HK-2 (cell line): ENCODE results near the gene MEF2B.
A peak's percentile ranks its signal among the peaks of the same experiment; 100 is the strongest.
"Not testable (repeated sequence)": the region's sequence is repeated elsewhere in the genome, so short reads cannot be mapped to it uniquely, and the experiment has no call there.

Source experiments
- DNase-seq: peaks from one replicate; pipeline ENCODE4 v3.0.0-alpha.2; 2018; ENCODE audit not compliant: unreplicated experiment

Gene MEF2B

DNA sequence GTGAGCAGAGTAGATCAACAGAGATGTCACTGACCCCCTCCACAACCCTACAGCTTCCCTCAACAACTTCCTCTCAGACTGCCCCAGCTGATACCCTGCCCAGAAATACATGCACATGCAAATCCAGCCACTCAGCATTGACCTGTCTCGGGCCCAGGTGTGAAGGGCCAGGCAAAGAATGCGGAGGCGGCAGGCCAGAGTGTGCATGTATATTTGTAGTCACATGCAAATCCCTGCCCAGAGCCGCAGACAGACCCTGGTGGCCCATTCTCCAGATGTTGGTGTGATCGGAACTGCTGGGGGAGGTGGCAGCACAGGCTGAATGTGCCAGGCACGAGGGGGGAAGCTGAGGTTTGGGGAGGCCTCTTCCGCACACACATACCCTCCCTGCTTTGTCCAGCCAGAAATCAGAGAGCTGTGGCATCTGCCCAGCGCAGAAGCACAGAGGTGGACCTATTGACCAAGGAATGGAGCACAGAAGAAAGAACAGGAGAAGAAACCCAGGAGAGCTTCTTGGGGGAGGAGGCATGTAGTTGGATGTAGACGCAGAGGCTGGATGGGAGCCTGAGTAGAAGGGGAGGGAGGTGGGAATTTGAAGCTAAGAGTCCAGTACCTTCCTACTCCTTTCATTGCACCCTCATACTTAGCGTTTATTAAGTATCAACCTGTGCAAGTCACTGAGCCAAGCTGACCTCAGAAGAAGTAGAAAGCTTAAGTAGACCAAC, 14.4 kb downstream of the MEF2B start:
- DNase-seq = no peak

DNA sequence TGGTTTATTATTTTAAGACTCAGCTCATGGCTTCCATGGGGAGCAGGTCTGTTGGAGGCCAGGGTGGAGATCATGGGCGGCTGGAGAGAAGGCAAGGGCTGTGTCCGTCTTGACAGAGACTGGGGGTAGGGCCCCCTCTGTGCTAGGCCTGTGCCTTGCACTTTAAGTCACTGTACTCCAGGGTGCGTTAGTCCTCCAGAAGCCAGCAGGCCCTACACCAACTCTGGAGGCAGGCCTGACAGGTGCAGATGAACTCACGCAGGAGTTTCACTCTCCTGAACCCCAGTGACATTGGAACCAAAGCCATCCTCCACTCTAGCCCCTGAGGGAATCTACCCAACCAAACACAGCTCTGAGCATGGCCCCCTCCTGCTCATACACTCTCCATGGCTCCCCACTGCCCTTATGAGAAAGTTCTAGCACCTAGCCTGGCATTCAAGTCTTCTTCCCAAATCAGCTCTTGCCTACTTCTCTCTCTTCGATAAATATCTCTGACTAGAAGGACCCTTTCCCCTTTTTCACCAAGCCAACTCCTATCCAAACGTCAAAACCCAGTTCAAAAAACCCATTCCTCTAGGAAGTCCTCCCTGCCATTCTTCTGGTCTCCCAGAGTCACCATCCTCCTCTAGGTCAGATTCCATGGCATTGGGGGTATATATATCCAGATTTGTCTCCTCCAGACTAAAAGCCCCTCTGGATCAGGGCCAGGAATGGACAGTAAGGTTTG, 15.1 kb downstream of the MEF2B start:
- no peak for DNase-seq

DNA sequence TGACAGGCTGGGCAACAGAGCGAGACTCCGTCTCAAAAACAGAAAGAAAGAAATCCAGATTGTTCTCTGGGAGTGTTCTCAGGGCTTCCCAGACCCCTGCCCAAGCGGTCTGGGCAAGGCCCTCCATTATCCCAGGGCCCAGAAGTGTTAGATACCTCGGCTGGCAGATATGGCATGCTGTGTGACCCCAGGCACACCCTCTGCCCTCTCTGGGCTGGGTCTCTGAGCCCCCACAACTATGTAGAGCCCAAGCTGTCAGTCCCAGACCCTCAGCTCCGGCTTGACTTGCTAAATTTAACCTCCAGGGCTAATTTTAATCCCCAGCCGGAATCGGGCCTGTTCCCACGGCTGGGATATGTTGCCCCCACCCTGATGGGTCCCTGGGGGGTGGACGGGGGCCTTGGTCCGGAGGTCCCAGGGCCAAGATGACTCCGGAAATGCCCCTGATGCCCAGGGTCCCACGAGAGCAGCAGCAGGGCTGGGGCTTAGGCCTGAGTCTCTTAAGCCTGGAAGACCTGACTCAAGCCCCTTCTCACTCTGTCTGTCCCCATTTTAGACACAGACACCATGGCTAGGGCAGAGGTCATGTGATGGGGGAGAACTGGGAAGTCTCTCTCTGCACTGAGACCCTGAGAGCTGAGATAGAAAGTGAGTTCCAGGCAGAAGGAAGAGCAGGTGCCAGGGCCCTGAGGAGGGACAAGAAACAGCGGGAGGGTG, 17.2 kb downstream of the MEF2B start:
- no peak for DNase-seq

DNA sequence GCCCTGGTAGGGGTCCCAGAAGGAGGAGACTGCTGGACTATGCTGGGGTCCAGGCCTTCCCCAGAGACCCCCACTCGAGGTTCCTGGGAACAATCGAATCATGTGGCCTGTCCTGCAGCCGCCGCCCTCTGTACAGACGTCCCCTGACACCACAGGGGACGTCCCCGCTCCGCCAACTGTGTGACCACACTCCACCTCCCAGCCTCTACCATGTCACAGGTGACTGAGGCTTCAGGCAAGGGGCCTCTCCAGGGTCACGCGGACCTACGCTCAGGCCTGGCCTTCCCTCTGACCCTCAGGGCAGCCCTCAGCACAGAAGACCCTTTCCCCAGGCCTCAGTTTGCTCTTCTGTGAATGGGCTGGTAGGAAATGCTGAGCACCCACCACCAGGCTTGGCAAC, 18.6 kb downstream of the MEF2B start:
- DNase-seq = no peak

DNA sequence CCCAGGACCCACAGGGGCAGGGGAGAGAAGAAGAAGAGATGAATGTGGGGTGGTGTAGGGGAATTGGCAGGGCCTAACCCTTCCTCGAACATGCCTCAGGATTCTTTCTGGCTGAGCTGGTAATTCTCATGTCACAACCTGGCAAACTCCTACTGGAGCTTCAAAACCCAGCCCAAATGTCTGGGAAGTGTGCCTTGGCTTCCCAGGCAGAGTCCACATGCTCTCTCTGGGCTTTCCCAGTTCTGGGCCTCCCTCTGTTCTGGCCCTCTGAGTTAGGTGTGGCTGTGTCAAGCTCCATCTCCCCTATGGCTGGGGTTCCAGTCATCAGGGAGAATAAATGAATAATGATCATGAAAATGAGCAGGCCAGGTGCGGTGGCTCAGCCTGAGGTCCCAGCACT, 20.6 kb downstream of the MEF2B start:
- DNase-seq = no peak

DNA sequence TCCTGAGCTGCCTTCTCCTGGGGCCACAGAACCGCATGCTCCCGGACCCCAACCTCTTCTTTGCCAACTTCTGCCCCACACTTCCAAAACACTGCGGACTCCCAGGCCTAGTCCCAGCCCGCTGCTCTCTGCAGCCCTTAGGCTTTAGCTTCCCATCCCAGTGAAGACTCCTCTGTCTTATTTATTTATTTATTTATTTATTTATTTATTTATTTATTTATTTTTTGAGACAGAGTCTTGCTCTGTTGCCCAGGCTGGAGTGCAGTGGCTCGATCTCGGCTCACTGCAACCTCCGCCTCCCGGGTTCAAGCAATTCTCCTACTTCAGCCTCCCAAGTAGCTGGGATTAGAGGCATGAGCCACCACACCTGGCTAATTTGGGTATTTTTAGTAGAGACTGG, 21.6 kb downstream of the MEF2B start:
- DNase-seq = not testable (repeated sequence)

DNA sequence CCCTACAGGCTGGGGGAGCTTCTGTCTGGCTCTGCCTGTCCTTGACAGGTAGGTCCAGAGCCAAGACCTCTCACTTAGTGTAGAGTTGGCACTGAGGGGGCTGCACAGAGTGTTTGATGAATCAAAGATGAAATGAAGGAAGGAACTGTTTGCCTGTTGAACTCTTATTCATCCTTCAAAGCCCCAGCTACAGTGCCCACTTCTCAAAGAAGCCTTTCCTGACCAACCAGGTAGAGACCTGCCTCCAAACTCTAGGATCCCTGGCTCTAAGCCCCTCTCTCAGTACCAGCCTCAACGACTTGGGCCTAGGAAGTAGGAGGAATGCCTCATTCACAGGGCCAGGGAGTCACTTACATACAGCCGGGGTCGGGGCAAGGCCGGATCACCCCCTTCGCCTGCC, 22.7 kb downstream of the MEF2B start:
- DNase-seq = no peak

DNA sequence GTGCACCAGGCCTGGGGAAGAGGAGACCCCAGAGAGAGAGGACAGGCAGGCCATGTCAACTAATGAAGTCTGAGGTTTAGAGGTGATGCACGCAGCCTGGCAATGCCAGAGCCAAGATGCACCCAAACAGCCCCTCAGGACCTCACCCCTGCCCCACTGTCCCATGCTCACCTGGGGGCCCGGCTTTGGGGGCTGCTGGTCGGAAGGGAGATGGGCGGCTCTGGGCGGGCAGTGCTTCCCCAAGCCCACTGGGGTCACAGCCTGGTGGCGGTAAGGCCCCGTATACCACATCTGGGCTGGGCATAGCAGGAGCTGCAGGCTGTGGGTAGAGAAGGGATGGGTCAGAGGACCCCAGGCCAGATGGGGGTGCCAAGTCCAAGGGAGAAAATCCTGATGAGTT, 23.2 kb downstream of the MEF2B start:
- no peak for DNase-seq

DNA sequence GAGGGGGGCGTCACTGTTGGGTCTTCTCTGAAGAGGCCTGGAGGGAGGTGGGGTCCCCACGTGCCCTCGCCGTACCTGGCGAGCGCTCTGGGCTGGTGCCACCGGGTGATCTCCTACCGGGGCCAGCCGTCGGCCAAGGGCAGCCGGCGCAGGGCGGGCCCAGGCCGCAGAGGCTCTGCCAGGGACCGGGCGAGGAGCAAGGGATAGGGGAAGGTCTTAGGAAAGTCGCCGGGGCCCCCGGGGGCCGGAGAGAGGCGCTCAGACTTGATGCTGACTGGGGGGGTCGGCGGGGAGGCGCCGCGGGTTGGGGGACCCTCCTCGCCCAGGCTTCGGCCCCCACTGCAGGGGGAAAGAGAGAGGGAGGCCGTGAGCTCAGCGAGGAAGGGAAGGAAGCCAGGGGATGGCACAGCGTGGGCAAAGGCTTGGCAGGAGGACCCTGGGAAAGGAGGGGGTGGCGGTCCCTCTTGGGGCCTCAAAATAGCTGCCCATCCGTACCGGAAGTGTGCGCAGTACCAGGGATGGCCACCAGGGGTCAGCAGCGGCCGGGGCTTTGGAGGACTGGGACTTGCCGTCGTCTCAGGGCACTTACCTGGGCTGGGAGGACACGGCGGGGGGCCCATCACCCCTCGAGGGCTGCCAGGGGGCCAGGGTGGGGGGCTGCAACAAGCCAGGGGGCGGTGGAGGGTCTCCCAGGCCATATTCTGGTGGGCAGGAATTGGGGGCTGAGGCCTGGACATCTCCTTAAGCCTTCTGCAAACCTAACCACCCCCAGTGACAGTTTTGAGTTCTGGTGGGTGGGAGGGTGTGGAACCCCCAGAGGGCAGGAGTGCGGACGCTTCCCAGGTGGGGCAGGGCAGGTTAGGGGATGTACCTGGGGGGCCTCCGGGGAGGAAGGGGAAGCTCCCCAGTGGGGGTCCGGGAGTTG, 24.1 kb downstream of the MEF2B start:
- DNase-seq = peak; percentile 91

DNA sequence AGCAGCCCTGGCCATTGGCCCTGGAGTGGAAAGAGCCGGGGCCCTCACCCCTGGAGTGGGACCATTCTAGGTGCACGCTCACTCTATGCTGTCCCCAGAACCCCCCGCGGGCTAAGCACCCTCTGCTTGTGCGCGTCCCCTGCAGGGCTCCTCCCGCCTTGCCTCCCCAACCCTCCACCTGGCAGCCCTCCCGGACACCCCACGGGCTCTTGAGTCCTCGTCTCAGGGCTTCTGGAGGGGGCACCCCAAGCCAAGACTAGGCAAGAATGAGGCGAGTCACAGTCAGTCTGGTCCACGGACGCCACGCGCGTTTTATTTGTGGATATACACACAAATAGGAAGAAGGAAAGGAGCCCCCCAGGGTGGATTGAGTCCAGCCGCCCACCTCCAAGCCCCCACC, 24.8 kb downstream of the MEF2B start:
- DNase-seq = no peak

DNA sequence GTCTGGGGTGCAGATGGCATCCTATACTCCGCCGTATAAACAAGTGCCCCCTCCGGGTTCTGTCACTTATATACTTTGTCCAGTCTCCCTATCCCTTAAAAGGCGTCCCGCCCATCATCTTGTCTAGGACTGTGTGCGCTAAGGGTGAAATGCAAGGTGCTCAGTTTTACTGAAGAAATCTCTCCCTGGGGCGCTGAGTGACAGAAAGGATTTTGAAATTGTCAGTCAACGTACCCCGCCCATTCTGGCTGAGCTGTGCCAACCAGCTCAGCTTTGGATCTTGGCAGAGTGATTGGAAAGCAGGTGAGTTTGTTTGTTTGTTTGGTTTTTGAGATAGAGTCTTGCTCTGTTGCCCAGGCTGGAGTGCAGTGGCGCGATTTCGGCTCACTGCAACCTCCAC, 27.7 kb downstream of the MEF2B start:
- no peak for DNase-seq

DNA sequence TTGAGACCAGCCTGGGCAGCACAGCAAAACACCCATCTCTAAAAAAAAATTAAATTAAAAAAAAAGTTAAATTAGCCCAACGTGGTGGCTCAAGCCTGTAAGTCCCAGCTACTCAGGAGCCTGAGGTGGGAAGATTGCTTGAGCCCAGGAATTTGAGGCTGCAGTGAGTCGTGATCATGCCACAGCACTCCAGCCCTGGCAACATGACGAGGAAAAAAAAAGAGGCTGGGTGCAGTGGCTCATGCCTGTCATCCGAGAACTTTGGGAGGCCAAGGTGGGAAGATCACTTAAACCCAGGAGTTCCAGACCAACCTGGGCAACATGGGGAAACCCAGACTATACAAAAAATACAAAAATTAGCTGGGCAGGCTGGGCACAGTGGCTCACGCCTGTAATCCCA, 29.6 kb downstream of the MEF2B start:
- DNase-seq = no peak

DNA sequence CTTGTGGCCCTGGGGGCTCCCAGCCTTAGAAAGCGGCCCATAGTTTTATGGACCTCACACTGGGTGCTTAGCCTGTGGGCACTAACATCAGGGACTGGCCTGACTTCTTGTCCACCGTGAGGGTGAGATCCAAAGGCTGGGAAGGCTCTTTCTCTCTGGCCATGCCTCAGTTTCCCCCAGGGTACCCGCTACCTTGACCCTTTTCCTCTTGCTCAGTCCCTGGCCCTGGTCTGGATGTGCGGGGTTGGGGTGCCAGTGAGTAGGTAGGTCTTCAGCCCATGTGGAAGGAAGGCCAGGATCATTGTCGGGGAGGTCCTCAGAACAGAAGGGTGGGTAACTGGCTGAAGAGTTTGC, 30.2 kb downstream of the MEF2B start:
- DNase-seq = no peak

DNA sequence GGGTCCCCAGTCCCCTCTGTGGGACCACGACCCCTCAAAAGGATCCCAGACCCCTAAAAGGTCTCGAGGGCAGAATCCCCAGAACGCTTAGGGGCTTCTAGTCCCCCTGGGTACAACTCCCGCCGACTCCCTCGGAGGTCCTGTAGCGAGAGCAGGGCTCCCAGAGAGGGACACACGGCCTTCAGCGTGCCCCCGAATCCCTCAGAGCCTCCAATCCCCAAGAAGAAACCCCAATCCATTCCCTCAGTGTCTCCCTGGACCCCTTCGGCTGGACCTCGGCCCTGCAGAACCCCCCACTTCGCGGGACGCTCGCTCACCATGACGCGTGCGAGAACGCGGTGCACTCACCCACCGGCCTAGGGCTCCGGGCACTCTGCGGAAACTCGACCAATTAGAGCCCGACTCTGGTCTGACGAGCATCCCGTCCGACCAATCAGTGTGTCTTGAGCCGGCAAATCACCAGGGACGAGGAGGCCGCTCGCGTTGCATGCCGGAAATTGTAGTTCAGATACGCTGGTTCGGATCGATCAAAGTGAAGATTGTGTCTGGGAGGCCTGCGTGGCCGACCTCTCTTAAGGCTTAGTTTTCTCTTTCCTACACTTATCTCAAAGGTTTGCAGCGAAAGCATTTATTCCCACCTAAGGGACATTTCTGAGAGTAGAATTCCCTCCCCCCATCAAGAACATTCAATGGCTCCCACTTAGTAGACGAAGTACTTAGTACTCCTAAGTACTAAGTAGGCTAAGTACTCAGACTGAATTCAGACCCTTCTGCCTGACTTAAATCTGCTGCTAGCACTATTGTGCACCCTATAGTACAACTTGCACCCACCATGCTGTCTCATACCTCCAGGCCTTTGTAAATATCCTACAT, 31.7 kb downstream of the MEF2B start, which contains the start of gene TMEM161A:
Gene TMEM161A (minus strand): TSS at position 370 of the 873 bp plus-strand sequence. CDS start 50 bp downstream, at position 320.
- peak; percentile 98 for DNase-seq

DNA sequence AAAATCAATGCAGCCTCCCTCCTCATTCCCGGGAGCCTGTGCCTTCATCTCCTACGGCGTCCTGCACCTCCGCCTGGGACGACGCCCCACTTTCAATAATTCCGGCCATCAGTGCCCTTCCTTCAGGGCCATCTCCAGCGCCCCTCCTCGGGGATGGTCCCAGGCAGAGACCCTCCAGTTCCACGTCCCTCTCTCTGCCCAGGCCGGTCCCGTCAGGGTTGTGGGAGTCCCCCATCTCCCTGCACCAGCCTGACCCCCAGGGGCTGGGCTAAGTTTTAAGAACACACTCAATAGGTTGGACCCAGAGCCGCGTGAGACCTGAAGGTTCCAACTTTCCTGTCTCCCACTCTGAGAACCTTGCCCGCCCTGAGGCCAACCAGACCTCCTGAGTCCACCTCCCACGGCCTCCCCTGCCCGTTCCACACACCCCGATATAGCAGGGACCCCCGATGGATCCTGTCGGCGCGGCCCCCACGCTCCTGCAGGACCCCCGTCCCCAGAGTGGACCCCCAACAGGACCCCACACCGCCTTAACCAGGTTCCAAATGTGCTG, 32.4 kb downstream of the MEF2B start:
- DNase-seq = no peak

DNA sequence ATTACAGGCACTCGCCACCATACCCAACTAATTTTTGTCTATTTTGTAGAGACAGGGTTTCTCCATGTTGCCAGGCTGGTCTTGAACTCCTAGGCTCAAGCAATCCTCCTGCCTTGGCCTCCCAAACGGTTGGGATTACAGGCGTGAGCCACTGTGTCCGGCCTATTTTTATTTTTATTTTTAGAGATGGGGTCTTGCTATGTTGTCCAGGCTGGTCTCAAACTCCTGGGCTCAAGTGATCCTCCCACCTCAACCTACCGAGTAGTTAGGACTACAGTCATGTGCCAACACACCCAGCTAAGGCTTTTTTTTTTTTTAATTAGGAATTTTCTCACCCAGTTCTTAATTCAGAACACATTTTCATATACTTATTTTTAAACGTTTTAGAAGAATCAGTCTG, 34.4 kb downstream of the MEF2B start:
- DNase-seq = not testable (repeated sequence)

DNA sequence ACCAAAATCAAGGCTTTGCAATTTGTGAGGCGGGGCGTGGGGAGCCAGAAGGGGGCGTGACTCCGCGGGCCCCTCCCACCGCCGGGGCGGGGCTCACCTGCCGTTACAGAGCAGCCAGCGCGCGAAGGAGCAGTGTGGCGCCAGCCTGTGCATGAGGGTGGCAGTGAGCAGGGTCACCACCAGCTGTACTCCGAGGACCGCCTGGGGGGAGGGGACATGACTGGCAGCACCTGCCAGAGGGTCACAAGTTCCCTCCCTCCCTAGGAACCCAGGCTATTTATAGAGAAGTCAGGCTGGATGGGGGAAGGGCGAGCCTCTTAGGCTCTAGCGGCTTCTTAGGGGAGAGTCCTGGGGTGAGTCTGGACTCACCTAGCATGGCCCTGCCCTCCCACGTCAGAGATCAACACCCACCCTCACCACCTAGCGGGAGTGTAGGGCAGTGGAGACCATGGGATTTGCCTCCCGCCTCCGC, 35.3 kb downstream of the MEF2B start:
- DNase-seq = no peak

DNA sequence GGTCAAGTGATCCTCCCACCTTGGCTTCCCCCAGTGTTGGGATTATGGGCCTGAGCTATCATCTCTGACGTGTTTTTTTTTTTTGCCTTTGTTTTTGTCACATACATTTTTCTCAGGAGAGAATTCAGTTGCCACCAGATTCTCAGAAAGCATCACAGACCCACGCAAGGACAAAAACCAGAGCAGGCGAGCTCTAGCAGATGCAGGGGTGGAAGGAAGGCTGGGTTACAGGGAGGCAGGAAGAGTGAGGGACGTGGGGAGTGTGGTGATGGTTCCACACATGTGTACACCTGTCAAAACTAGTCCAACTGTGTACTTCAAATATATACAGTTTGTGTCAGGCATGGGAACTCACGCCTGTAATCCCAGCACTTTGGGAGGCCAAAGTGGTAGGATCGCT, 36.1 kb downstream of the MEF2B start:
- no peak for DNase-seq

DNA sequence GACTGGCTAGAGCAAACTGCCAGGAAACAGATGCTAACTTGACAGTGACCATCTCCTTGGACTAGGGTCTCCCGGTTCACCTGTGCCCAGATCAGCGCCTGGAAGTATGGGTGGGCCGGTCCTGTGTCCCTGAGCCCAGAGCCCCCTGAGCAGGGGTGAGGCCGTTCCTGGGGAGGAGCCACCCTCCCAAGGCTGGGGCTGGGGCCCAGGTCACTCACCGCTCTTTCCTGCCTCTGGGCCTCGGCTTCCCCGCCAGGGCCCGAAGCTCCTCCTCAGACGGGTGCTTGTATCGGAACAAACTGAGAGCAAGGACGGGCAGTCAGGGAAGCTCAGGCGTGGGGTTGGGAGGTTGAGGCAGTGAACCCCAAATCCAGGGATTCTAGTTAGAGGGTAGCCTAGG, 37.2 kb downstream of the MEF2B start:
- no peak for DNase-seq

DNA sequence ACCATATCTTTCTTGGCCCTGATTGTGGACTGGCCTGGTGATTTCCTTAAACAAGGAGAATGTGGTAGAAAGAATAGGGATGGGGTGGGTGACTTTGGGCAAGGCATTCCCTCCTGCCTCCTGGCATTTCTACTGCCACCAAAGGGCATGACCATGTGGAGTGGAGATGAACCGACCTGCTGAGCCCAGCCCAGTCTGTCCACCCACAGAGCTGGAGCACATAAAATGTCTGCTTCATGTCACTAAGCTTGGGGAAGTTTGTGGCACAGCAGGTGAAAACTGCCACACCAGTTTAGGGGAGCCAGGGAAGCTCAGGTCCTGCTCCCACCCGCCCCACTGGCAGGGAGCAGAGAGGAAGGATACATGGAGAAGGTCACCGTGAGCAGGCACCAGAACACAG, 38.1 kb downstream of the MEF2B start:
- no peak for DNase-seq
